Activated CD8-positive, alpha-beta memory T cell treated with anti-CD3 and anti-CD28 coated beads, Interleukin-2, amount 50 U/mL, for 1 hour (primary cell): ENCODE results near the gene WDR82.

ENCODE experiments used
- DNase-seq: peaks from one replicate; pipeline ENCODE4 v3.0.0-alpha.2; 2020; ENCODE audit errors: extremely low read depth

WDR82 gene

DNA sequence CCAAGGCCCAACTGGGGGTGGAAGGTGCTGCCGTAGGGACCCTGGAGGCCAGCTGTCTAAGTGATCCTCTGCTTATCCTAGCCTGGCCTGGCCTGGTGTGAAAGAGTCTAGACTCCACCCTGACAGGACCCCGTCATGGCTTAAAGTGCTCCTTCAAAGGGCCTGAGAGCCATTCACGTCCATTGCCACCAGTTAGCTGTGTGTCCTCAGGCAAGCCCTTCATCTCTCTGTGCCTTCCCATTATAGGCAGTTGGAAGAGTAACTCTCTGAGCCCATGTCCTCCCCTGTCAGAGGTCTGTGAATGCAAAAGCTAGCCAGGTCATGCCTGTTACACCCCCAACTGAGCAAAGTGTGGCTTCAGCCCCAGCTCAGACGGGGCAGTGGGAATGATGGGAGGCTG lies 28.5 kb upstream of the WDR82 start:
- DNase-seq, result no peak

DNA sequence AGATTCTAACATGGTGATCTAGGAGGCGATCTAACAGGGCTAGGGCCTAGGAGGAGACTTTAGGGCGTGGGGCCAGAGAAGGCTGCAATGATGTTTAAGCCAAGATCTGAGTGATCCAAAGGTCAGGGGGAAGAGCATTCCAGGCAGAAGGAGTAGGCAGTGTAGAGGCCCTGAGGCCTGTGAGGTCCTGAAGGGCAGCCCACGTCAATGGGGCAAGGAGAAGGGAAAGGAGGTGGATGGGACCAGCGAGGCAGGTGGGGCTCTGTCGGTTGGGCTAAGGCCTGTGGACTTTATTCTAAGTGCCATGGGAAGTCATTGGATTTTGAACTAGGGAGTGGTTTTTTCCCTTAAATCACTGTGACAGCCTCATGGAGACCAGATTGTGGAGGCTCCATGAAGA lies 27.5 kb upstream of the WDR82 start:
- no peak for DNase-seq

DNA sequence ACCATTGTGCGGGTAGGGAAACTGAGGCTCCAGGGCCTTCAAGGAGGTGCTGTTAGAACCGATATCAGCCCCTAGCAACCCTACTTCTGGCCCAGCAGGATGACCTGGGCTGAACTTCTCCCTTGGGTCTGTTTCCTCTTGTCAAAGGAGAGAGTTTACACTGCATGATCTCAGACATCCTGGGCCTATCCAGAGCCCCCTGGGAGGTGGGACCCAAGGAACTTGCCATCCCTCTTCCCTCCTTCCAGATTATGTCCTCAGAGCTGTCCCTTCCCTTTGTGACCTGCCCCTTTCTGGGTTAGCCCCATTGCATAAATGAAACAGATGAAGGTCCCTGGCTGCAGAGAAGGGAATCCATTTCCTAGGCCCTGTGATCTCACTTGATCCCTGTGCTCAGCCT lies 25.4 kb upstream of the WDR82 start:
- DNase-seq, result no peak

DNA sequence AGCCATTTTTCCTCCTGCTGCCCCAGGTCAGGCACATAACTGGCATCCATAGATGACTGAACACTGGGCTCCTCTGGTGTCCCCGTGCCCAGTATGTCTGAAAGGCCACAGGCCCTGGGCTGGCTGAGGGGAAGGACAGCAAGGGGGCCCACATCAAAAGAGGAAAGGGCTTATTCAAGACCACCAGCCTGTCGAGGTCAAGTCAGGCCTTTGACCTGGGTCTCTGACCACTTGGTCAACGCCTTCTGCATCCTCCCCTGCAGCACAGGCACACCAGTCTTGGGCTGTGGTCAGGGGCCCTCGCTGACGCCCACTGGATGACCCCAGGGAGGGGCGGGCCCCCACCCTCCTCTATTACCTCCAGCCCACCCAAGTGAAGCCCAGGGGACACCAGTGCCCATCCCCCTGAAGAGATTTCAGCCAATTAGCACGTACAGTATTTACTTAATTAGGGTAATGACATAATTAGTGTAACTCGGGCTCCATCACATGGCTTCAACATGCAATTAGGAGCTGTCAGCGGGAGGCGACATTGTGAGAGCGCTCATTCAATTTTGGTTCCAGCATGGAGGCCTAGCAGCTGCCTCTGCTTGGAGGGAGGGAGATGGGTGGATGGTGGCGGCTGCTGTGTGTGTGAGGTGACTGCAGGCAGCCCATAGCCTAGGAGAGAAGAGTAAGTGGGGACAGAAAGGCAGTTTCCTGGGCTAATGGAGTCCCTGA lies 24.1 kb upstream of the WDR82 start:
- no peak for DNase-seq

DNA sequence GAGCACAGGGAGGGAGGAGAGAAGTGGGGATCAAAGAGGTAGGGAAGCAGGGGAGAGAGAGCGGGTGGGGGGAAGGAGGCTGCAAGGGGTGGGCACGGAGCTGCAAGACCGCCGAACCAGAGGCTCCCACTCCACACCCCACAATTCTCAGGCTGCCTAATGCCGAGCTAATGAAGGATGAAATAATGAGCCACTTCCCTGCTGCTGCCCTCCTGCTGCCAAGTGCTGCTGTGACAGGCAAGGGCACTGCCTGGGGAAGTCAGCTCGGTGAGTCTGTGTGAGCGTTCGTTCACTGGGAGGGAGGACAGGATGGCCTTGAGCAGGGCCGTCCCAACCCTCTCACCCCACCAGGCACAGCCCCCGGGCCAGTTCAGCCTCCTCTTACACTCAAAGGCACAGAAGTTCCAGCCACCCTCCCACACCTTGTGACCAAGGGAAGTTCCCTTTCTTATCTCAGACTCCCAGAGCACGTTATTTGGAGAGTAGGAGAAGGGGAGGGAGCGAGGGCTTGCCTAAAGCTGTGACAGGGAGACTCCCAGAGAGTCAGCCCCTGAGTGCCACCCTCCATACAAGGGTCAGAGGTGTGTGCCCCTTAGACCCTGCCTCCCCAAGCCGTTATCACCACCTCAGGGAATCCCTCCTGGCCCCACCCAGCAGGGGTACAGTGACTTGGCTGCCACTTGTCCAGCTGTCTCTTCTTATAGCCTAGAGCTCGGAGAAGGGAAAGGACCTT lies 21.6 kb upstream of the WDR82 start:
- no peak for DNase-seq

DNA sequence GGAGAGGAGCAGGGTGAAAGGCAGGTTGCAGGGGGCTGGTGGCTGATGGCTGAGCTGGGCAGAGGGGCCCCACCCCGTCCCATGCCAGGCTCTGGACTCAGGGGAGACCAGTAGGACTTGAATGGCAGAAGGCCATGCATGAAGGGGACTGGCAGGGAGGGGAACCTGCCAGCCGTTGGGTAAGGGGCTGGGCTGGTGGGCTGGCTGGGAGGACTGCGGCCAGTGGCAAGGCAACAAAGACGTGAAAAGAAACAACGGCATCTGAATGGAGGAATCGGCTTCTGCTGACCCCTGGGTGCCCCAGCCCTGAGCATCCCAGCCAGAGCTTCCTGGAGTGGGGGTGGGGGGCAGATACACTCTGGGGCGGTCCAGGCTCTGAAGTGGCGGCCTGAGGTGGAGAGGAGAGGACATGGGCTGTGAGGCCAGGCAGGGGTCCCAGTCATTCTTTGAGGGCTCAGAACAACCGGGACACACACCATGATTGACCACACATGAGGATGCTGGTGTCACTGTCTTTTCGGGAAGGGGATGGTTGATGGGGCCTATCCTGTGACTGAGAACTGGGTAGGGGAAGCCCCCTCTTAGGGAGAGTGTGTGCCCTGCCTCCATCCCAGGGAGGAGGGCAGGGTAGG lies 20.9 kb upstream of the WDR82 start:
- no peak for DNase-seq

DNA sequence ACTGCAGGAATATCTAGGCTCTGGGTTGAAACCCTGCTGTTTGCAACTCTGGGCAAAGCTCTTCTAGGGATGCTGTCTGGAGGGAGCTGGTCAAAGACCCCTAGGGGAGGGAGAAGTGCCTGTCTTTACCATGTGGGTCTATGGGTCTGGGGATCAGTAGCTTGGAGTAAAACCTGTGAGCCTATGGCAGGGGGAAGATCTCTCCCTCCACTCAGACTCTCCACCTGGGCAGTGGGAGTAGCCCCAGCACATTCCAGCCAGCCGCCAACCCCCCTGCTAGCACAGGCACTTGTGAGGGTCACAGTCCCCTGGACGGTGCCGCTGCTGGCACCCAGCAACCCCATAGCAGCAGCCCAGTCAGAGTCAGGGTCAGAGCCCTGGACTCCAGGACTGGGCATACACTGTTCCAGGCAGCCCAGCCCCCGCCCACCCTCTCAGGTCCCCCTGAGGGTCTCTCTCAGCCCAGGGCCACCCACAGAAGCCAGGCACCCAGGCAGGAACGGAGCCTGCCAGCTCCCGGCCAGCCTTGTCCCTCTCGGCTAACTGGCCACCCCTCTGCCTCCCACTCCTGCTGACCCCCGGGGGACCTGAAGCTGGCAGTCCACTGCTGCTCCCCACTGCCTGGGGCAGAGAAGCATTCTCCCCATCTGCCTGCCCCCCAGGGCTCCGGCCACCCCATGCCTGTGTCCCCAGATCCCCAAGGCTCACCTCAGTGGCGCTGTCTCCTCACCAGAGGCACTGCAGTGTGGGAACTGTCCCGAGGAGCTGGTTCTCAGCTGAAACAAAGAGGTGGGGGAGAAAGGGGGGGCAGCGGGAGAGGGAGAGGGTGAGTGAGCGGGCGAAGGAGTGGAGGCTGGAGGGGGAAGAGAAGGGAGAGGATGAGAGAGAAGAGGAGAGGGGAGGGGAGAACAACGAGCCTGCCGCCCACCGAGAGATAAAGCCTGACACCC lies 20.0 kb upstream of the WDR82 start:
- DNase-seq, result no peak

DNA sequence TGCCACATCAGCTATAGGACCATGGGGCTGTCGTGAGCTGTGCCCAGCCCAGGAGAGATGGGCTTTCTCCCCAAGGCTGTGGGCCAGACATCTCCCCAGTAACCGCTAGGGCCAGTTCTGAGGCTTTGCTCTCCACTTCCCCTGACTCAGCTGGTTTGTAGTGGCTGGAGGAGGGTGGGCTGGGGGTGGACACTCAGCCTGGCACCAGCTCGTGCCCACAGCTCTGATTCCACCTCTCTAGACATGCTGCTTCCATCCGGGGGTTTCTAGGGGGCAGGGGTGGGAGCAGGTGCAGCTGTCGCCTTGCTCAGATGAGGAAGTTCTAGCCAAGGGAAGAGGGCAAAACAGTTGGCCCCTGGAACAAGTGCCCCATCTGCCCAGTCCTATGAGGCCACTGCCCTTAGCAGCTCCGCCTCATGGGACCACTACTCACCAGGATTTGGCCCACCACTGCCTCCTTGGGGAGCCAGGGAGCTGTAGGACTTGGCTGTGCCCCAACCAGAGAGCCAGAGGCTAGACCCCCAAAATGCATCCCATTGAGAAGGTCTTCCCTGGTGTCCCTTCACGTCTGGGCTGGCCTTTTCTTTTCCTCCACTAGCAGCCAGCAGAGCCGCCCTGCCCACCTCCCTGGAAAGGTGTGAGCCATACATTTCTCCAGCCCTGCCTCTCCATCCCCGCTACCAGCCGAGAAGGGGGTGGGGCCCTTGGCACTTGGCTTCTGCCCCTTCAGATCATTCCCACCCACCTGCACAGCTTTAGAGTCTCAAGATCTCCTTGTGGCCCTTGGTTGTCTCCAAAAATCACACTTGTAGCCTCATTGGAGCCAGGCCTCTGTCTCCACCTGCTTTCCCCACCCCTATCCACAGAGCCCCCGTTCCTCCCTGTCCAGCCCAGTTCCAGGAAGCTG lies 19.0 kb upstream of the WDR82 start:
- DNase-seq, result no peak

DNA sequence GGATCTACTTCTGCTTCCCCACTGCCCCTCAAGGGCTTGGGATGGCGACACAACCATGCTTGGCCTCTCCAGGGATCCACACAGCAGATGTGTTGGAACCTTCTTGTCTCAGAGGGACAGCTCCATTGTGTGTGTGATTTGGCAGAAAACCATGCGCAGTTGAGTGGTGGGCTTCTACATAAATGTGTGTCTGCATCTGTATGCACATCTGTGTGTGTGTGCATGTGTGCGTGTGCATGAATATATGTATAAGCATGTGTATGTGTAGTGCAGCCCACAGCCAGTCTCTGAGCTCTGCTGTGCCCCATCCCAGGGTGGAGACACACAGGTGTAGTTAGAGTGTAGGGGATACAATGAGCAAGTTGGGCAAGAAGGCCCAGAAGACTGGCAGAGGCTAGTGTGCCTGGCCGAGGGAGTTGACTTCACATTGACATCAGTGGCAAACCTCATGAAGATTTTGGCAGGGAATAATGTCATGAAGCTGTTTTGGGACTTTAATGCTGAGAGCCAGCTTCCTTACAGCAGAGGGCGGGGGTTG lies 17.3 kb upstream of the WDR82 start:
- no peak for DNase-seq

DNA sequence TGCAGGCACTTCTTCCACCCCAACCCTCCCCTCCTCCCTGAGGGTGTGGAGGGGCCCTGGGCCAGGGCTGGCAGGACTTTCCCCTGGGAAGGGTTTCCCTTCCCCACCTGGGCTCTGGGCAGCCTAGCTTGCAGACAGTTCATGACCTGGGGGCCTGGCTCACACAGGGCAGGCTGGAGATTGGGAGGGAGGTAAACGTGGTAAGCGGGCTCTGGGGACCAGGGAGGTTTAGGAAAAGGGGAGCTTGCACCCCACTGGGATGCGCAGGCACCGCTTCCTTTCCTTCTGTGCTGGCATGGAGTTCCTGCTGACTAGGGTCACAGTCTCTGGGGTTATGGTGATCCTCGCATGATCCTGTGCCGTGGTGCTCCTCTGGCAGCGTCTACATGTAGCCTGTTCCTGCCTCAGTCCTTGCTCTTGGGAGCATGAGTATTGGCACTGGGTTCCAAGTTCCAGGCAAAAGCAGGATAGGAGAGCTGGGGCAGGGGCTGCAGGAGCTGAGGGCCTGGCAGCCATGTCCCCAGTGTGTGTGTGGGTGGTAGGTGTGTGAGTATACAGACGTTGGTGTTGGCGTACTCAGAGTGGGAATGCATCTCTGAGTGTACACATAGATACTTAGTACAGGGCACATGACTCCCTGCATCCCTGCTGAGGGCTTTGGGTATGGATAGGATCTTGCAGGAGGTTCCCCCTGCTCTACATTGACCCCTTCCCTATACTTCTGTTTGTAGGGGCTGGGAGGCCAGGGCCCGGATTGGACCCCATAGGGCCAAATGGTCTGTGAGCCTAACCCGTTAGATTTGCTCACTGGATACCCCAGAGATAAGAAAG lies 16.1 kb upstream of the WDR82 start:
- DNase-seq, result no peak

DNA sequence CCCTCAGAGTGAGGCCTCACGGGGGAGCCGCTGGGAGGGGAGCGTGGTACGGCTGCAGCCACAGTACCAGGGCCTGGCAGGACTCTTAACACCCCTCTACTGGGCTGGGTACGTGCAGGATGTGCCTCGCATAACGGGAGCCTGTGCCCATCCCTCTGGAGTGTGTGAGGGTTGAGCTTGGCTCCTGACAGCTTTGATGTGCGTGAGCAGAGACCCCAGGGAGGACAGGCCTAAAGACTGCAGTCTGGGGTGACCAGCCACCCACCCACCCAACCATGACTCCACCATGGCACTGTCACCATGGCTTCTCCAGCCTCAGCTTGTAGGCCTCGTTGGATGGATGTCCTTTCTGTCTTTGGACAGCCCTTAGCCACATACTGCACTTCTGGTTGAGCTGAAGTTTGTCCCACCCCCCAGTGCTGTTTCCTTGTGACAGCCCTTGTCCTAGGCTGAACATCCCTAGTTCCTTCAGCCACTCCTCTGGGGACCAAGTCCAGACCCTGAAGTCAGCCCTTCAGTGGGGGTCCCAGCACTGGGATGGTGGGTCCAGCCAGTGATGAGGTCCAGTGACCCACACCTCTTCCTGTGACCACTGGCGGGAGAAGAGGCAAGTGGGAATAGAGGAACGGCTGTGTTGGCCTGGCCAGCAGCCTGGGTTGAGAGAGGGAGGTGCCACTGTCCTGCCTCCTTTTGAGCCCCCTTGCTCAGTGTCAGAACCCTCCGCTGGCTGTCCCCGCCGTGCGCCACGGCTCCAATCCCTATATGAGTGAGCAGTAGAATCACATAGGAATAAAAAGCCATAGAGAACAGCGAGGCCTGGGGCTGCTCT lies 15.3 kb upstream of the WDR82 start:
- no peak for DNase-seq

DNA sequence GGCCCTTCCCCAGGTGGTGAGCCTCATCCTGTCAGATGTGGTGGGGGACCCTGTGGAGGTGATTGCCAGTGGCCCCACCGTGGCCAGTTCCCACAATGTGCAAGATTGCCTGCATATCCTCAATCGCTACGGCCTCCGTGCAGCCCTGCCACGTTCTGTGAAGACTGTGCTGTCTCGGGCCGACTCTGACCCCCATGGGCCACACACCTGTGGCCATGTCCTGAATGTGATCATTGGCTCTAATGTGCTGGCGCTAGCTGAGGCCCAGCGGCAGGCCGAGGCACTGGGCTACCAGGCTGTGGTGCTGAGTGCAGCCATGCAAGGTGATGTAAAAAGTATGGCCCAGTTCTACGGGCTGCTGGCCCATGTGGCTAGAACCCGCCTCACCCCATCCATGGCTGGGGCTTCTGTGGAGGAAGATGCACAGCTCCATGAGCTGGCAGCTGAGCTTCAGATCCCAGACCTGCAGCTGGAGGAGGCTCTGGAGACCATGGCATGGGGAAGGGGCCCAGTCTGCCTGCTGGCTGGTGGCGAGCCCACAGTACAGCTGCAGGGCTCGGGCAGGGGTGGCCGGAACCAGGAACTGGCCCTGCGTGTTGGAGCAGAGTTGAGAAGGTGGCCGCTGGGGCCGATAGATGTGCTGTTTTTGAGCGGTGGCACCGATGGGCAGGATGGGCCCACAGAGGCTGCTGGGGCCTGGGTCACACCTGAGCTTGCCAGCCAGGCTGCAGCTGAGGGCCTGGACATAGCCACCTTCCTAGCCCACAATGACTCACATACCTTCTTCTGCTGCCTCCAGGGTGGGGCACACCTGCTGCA lies 14.0 kb upstream of the WDR82 start:
- no peak for DNase-seq

DNA sequence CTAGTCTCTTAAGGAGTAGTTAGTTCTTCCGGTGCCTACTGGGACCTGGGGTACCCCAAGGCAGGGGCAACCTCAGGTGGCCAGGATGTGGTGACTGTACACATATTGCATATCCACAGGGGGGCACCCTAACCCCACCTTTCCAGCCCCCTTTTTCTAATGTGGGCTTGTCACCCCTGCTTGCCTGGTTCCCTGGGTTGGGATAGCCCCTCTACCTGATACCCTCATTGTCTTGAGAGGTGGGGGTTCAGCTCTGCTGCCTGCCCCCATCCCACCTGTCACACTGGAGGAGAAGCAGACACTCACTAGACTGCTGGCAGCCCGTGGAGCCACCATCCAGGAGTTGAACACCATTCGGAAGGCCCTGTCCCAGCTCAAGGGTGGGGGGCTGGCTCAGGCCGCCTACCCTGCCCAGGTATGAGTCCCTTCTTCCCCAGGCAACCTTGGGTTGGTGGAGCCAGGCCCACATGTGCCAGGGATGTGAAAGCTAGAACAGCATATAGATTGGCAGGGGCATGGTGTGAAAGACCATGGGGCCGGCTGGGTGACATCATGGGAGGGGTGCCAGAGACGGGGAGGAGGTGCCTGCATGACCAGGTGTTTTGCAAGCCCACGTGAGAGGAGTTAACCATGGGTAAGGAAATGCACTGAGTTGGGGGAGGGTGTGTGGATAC lies 13.2 kb upstream of the WDR82 start:
- no peak for DNase-seq

DNA sequence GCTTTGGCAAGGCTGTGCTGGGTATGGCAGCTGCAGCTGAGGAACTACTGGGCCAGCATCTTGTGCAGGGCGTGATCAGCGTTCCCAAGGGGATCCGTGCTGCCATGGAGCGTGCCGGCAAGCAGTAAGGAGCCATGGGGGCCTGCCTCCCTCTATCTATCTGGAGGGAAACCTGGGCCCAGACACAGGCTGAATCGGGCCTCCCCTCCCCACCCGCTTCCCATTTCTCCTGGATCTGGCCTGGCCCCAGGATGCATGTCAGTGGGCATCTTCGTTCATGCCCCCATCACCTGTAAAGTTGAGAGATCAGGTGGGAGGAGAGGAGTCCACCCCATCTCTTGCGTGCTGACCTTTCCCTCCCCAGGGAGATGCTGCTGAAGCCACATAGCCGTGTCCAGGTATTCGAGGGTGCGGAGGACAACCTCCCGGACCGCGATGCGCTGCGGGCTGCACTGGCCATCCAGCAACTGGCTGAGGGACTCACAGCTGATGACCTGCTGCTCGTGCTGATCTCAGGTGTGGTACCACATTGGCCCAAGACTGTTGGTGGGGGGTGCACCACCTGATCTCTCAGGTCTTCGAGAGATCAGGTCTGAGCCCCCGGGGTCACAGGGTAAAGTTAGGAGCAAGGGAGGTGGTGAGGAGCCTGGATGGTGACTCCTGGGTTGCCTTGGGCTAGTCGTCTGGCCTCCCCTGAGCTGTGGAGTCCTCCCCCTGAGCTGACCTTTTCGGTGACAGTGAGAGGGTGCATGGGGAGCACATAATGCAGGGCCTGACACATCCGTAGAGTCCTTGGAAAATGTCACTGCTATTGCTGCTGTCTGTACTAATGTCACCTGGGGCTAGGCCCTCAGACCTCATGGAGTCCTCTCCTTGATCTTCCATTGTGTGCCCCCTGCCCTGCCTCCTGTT lies 12.4 kb upstream of the WDR82 start:
- DNase-seq, result no peak

DNA sequence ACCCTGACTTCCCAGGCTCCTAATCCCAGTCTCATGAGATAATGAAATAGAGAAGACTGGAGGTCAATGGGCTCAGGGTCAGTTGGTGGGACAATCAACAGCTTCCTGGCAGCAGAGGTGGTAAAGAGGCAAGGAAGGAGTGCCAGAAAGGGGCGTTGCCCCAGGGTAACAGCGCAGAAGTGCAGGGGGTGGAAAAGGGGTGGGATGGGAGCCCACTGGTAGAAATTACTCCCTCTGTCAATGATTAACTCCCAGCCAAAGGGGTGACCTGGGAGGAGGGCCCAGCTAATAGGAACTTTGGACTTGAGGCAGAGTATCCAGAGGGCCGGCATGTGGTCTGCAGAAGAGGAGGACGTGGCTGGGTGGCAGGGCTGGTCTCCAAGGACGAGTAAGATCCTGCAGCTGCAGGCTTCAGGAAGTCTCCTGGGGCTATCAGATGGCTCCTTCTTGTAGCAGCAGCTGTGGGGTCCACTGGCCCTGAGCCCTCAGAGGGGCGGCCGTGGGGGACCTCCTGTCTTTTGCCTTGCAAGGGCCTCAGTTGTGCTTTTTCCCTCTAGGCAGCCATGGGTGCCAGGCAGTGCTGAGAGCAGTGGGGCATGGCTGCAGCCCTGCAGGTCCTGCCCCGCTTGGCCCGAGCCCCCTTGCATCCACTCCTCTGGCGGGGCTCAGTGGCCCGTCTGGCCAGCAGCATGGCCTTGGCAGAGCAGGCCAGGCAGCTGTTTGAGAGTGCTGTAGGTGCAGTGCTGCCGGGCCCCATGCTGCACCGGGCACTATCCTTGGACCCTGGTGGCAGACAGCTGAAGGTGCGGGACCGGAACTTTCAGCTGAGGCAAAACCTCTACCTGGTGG lies 11.5 kb upstream of the WDR82 start:
- DNase-seq, result no peak
